ENCODE measurements around the gene ADCY3.
"Not testable (repeated sequence)": the region's sequence is repeated elsewhere in the genome, so short reads cannot be mapped to it uniquely, and the experiment has no call there.

The ADCY3 gene

DNA sequence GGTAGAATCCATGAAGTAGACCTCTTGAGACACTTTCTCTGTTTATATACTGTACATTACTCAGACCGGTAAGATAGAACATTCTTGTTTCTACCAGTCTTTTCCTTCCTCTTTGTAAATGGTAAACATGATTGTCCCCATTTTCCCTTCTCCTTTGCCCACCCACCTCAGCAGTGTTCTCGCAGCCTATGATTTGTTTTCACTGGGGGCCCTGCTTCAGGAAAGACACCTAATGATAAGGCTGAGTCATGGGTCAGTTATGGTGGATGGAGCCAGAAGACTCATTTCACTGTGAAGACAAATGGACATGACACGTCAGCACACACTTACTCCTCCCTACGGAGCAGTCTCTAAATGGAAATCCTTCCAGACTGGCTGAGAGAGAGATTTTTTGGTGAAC, 103.2 kb downstream of the ADCY3 start:
- Mint-ChIP-seq H3K4me3 (no peak overlapping the region), H3K27ac (no peak overlapping the region), H3K9me3 (no peaks in the 10 kb centered on the region), H3K27me3 (no peaks in the 10 kb centered on the region), H3K36me3 (peaks cover 9% of the 10 kb centered on the region), H3K4me1 (no peaks in the 10 kb centered on the region)

DNA sequence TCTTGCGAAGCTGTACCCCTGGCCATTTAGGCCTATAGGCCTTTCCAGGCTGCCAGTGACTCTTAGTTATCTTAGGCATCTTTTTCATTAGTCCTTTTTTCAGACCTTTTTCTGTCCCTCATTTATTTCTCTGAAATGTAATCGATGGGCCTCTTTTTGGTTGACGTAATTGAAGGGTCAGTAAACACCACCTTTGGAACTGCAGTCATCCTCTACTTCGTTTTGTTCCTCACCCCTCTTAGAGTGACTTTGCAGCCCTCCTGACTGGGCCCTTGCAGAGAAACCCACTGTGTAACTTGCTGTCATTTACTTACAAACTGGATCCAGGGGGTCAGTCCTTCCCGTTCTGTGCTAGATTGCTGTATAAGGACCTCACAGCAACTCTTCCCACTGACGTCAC, 103.6 kb downstream of the ADCY3 start:
- Mint-ChIP-seq H3K27me3 (no peaks in the 10 kb centered on the region), H3K36me3 (peaks cover 9% of the 10 kb centered on the region), H3K4me3 (no peak overlapping the region), H3K27ac (no peak overlapping the region), H3K4me1 (no peaks in the 10 kb centered on the region), H3K9me3 (no peaks in the 10 kb centered on the region)

DNA sequence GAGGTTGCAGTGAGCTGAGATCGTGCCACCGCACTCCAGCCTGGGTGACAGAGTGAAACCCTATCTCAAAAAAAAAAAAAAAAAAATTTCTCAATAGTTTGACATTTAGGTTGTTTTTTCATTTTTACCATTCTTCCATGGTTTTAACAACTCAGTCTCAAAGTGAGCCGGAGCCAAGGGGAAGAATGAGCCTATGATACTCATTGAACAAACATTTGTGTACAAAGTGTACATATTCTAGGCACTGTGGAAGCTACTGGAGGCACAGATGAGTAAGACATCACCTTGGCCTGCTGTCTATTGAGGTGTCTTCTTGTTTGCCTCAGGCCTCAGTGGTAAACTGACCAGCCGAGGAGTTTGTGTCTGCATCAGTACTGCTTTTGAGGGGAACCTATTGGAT, 104.9 kb downstream of the ADCY3 start:
- H3K4me3 Mint-ChIP-seq, result no peak overlapping the region
- H3K9me3 Mint-ChIP-seq, result no peaks in the 10 kb centered on the region
- no peaks in the 10 kb centered on the region for H3K27me3 Mint-ChIP-seq
- no peaks in the 10 kb centered on the region for H3K4me1 Mint-ChIP-seq
- H3K27ac Mint-ChIP-seq, result no peak overlapping the region
- peaks cover 5% of the 10 kb centered on the region for H3K36me3 Mint-ChIP-seq

DNA sequence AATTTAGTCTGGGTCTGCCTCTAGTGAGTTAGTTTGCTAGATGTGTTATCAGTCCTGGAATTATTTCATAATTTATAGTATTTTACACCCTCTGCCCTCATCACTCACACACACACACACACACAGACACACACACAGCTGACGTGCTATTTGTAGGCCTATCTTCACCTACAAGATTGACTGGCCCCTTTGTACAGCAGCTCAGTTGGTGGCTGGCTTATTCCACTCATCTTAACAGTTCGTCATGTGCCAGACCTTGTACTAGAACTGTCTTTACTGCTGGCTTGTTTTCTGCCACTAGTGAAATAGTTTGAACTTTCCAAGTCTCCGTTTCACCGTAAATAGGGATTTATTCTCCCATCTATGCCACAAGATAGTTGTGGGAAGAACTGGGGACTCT, 105.5 kb downstream of the ADCY3 start:
- Mint-ChIP-seq H3K9me3 (no peaks in the 10 kb centered on the region), H3K36me3 (peaks cover 5% of the 10 kb centered on the region), H3K4me1 (no peaks in the 10 kb centered on the region), H3K4me3 (no peak overlapping the region), H3K27me3 (no peaks in the 10 kb centered on the region), H3K27ac (no peak overlapping the region)

DNA sequence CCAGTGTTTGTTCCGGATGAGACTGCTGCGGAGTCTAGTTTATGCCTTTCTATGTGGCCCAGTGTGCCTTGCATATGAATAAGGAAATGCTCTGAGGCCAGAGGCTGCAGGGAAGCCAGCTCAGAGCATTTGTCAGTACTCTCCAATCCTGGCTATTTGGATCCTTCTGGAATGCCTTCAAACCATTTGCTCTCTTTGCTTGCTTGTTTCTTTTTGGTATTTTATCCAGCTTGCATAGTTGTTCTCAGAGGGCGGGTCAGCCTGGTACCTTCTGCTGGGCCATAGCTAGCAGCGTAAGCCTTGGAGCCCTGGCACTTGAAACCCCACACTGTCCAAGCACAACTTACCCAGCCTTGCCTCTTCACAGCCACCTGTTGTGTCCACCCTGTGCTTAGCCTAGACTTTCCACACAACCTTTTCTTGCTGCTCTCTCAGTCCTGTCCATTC, 106.3 kb downstream of the ADCY3 start:
- Mint-ChIP-seq H3K4me3 (no peak overlapping the region), H3K27me3 (no peaks in the 10 kb centered on the region), H3K27ac (no peak overlapping the region)

DNA sequence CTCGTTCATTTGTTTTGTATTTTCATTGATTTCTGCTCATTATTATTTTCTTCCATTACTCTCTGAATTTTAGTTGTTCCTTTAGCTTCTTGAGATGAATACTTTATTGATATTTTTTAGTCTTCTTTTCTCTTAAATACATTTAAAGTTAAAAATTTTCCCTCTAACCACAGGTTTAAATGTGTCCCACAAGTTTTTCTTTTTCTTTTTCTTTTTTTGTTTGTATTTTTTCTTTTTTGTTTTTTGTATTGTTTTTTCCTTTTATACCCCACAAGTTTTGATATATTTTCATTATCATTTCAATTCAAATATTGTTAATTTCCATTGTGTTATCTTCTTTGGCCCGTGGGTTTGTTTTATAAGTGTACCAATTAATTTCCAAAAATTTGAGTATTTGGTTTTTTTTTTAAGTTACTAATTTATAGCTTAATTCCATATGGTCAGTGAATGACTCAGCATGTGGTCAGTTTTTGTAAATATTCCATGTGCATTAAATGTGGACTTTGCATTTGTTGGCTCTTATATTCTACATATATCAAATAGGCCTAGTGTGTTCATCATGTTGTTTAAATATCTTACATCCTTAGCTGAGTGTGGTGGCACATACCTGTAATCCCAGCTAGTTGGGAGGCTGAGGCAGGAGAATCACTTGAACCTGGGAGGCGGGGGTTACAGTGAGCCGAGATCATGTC, 110.6 kb downstream of the ADCY3 start:
- no peak overlapping the region for H3K4me3 Mint-ChIP-seq
- H3K4me1 Mint-ChIP-seq, result peaks cover 13% of the 10 kb centered on the region
- peaks cover 19% of the 10 kb centered on the region for H3K36me3 Mint-ChIP-seq
- H3K27ac Mint-ChIP-seq, result peak overlapping the region; percentile 44
- no peaks in the 10 kb centered on the region for H3K27me3 Mint-ChIP-seq
- H3K9me3 Mint-ChIP-seq, result no peaks in the 10 kb centered on the region

More for the DNA sequence above, 106.3 kb downstream of the ADCY3 start:
- peaks cover 3% of the 10 kb centered on the region for H3K36me3 Mint-ChIP-seq
- H3K4me1 Mint-ChIP-seq, result peaks cover 7% of the 10 kb centered on the region
- H3K9me3 Mint-ChIP-seq, result no peaks in the 10 kb centered on the region

DNA sequence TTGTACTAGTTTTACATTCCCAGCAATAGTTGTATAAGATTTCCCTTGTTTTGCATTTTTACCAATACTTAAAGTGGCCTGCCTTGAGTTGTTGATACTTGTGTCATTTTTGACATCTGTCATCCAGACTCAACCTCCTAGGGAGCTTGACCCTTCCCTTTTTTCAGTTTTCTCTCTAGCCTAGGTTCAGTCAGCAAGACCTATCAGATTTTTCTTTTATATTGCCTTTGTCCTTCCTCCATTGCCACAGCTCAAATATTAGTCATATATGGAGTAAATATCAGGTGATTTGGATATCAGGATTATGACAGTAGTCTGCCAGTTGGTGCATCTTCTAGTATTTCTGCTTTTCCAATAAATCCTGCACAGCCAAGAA, 113.4 kb downstream of the ADCY3 start:
- Mint-ChIP-seq H3K27me3 (no peaks in the 10 kb centered on the region), H3K4me3 (no peak overlapping the region), H3K9me3 (no peaks in the 10 kb centered on the region), H3K27ac (no peak overlapping the region), H3K4me1 (peaks cover 17% of the 10 kb centered on the region), H3K36me3 (peaks cover 25% of the 10 kb centered on the region)

DNA sequence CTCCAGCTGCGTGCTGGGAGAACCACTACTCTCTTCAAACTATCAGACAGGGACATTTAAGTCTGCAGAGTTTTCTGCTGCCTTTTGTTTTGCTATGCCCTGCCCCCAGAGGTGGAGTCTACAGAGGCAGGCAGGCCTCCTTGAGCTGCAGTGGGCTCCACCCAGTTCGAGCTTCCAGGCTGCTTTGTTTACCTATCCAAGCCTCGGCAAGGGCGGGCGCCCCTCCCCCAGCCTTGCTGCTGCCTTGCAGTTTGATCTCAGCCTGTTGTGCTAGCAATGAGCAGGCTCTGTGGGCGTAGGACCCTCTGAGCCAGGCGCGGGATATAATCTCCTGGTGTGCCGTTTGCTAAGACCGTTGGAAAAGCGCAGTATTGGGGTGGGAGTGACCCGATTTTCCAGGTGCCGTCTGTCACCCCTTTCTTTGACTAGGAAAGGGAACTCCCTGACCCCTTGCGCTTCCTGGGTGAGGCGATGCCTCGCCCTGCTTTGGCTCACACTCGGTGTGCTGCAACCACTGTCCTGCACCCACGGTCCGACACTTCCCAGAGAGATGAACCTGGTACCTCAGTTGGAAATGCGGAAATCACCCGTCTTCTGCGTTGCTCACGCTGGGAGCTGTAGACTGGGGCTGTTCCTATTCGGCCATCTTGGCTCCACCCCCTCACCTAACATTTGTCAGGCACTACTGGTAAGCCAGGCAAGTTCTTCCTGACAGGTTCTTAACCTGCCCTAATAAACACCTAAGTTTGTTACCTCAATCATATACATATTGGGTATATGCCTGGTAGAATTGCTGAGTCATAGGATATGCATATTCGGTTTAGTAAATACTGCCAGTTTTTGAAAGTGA, 114.0 kb downstream of the ADCY3 start:
- H3K27me3 Mint-ChIP-seq, H3K9me3 Mint-ChIP-seq: not testable (repeated sequence)
- H3K36me3 Mint-ChIP-seq, result peaks cover 25% of the 10 kb centered on the region

DNA sequence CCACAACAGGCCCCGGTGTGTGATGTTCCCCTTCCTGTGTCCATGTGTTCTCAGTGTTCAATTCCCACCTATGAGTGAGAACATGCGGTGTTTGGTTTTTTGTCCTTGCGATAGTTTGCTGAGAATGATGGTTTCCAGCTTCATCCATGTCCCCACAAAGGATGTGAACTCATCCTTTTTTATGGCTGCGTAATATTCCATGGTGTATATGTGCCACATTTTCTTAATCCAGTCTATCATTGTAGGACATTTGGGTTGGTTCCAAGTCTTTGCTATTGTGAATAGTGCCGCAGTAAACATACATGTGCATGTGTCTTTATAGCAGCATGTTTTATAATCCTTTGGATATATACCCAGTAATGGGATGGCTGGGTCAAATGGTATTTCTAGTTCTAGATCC, 119.5 kb downstream of the ADCY3 start:
- H3K9me3 Mint-ChIP-seq, H3K27ac Mint-ChIP-seq, H3K4me3 Mint-ChIP-seq, H3K27me3 Mint-ChIP-seq: not testable (repeated sequence)
- Mint-ChIP-seq H3K4me1 (peaks cover 17% of the 10 kb centered on the region), H3K36me3 (peaks cover 22% of the 10 kb centered on the region)

More for the DNA sequence above, 114.0 kb downstream of the ADCY3 start:
- H3K4me3 Mint-ChIP-seq, H3K27ac Mint-ChIP-seq: not testable (repeated sequence)
- peaks cover 17% of the 10 kb centered on the region for H3K4me1 Mint-ChIP-seq

DNA sequence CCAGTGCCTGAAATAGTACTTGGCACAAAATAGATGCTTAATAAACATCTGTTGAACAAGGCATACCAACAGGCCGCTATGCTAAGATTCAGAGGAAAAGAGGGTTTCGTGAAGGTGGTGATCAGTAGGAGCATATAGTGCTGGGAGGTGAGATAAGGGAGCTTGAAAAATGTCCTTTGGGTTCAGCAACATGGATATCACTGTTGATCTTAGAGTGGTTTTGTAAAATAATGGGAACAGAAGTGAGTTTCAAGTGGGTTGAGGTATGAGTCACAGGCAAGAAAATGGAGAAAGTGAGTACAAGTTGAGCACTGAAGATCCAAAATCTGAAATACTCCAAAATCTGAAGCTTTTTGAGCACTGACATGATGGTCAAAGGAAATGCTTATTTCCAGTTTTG, 122.4 kb downstream of the ADCY3 start:
- peak overlapping the region; percentile 4 for H3K27ac Mint-ChIP-seq
- no peaks in the 10 kb centered on the region for H3K27me3 Mint-ChIP-seq
- H3K4me3 Mint-ChIP-seq, result no peak overlapping the region
- peaks cover 11% of the 10 kb centered on the region for H3K36me3 Mint-ChIP-seq
- H3K9me3 Mint-ChIP-seq, result no peaks in the 10 kb centered on the region
- peaks cover 31% of the 10 kb centered on the region for H3K4me1 Mint-ChIP-seq

DNA sequence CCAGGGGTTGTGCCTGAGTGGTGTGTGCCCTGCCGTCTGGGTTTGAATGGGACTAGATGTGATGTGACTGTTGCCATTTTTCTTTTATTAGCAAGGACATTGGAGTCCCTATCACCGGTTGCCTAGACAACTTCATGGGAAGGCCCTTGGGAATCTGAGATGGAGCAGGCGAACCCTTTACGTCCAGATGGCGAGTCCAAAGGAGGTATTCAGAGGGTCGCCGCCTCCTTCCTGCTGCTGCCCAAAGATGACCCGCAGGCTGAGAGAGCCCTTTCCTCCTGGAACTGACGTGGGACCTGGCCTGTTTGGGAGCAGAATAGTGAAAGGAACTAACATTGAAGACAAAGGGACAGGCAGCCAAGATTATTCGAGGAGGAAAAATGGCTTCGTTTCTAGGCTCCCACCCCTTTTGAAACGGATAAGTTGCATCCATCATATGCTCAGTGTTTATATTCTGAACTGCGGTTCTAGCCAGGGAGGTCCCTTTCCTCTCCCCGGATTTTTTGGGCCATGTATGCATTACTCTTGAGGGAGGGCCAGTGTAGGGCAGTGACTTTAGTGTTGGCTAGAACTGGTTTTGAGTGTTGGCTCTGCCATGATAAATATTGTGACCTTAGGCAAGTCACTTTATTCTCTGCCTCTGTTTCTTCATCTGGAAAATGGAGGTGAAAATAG, 126.1 kb downstream of the ADCY3 start:
- Mint-ChIP-seq H3K36me3 (peaks cover 7% of the 10 kb centered on the region), H3K4me3 (peak overlapping the region; percentile 97), H3K4me1 (peaks cover 36% of the 10 kb centered on the region), H3K9me3 (no peaks in the 10 kb centered on the region), H3K27me3 (no peaks in the 10 kb centered on the region), H3K27ac (peak overlapping the region; percentile 99)

DNA sequence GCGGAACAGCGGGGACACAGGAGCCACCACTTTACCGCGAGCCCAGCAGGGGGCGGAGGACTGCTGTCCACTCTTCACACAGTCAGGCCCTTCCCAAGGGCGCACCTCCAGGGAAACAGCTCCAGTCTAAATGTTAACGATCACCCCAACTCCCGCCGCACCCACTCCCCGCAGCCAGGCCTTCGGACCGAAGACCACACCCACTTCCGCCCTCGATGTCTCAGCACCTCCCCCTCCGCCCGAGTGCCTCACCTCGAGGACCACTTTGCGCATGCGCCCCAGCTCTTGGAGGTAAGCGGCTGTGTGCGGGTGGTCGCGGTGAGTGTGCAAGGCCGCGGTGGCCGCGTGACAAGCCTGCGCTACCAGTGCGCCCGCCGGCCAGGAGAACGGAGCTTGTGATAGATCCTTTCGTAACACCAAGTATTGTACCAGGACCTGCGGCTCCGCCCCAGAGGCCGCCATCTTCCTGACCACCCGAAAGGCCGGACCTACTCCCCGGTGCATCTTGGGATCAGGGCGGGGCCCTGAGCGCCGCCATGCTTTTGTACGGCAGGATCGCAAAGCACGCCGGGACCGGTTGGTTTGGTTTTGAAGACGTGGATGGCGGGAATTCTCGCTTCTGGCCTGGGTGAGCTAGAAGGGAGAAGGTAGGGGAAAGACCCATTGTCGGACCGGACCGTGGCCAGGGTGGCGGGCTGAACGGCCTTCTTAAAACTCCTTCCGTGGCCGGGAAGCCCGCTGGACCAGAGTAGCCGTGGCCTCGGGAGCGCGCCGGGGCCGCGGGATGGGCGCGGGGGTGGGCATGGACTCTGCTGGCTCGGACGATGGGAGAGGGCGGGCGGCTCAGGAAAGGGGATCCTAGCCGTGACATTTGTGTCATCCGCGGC, 126.9 kb downstream of the ADCY3 start, which contains the start of the genes CENPO and PTRHD1:
CENPO (plus strand) TSS at position 552 of the 887 bp plus-strand sequence. CDS start 495 bp downstream, outside the sequence.
PTRHD1 (minus strand) TSS at position 518 of the 887 bp plus-strand sequence; CDS start at position 504, 14 bp downstream.
- H3K4me1 Mint-ChIP-seq, result peaks cover 36% of the 10 kb centered on the region
- H3K27ac Mint-ChIP-seq, result peak within 1 kb of the TSS; percentile 99
- H3K36me3 Mint-ChIP-seq, result peaks cover 8% of the 10 kb centered on the region
- H3K4me3 Mint-ChIP-seq, result peak within 1 kb of the TSS; percentile 97
- no peaks in the 10 kb centered on the region for H3K27me3 Mint-ChIP-seq
- H3K9me3 Mint-ChIP-seq, result no peaks in the 10 kb centered on the region

DNA sequence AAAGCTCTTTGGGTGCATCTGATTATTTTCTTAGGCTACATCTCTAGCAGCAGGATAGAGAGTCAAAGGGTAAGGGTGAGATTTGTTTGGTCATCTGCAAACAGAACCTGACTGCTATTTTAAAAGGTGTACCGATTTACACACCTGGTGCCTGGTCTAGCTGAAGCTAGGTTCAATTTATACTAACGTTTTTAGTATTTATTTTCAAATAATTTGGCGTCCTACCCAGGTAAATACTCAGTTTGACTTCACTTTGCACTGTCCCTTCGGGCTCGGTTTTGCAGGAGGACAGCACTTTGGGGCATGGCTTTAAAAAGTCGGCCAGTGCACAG, 127.5 kb downstream of the ADCY3 start:
- peak overlapping the region; percentile 97 for H3K4me3 Mint-ChIP-seq
- H3K36me3 Mint-ChIP-seq, result peaks cover 6% of the 10 kb centered on the region
- peaks cover 30% of the 10 kb centered on the region for H3K4me1 Mint-ChIP-seq
- H3K9me3 Mint-ChIP-seq, result no peaks in the 10 kb centered on the region
- H3K27me3 Mint-ChIP-seq, result no peaks in the 10 kb centered on the region
- peak overlapping the region; percentile 99 for H3K27ac Mint-ChIP-seq

DNA sequence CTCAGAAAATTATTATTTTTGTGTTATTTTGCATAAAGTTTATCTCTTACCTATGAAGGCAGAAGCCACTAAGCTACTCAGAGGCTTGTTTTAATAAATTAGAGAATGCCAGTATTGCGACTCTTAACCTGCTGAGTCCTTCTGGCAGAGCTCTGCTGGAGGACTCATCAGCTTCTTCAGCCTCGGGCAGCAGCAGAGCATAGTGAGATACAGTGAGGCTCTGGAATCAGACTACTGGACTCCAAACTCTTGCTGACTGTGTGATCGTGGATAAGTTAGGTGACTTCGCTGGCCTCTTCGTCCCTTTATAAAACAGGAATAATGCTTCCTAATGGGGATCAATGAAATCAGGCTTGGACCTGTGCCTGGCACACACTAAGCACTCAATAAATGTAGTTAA, 128.6 kb downstream of the ADCY3 start:
- H3K4me3 Mint-ChIP-seq, result peak overlapping the region; percentile 15
- no peak overlapping the region for H3K27ac Mint-ChIP-seq
- H3K36me3 Mint-ChIP-seq, result peaks cover 6% of the 10 kb centered on the region
- H3K27me3 Mint-ChIP-seq, result no peaks in the 10 kb centered on the region
- peaks cover 23% of the 10 kb centered on the region for H3K4me1 Mint-ChIP-seq
- H3K9me3 Mint-ChIP-seq, result no peaks in the 10 kb centered on the region

DNA sequence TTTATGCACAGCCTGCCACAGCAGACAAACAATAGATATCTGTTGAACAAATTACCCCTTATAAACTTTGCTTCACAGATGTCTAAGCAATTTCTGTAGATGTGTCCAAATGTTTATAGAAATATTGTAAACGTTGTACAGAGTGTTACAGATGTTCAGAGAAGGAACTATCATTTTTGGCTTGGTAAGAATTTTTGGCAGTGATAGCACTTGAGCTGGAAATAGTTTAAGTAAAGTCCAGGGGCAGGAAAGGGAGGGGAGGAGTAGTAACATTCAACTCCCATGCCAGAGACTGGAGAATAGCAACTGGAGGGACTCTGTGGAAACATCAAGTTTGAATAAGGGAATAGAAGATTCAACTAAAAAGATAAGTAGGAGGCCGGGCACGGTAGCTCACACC, 131.2 kb downstream of the ADCY3 start:
- Mint-ChIP-seq H3K27ac (no peak overlapping the region), H3K27me3 (no peaks in the 10 kb centered on the region), H3K36me3 (peaks cover 6% of the 10 kb centered on the region), H3K4me3 (no peak overlapping the region), H3K9me3 (no peaks in the 10 kb centered on the region), H3K4me1 (peaks cover 14% of the 10 kb centered on the region)

Measured in activated naive CD4-positive, alpha-beta T cell treated with anti-CD3 and anti-CD28 coated beads, Interleukin-2, amount 50 U/mL, for 24 hours (primary cell).